Measurements from ENCODE around the gene ACTR5. TPM values are rescaled to one million over a fixed set of nuclear protein-coding genes. Genes with fewer than 3 reads are reported as not detected.

The ACTR5 gene
- total and polyA plus RNA-seq, 7 donors, result 3.8 to 9.3 (median 5.3) TPM

- Histone ChIP-seq H3K27ac (no peak overlapping the region), H3K9me3 (no peaks in the 10 kb centered on the region), H3K36me3 (ENCODE audit: insufficient read depth in 1 of 2, low read depth in 1 of 2) (no peaks in the 10 kb centered on the region), H3K27me3 (ENCODE audit: insufficient read depth in 3 of 3, low read length in 2 of 3) (peaks cover 0 to 64% (median 10%) of the 10 kb centered on the region in 3 donors), H3K4me3 (no peak overlapping the region), H3K4me1 (no peaks in the 10 kb centered on the region)
- ATAC-seq (no peak), DNase-seq (no peak)
- intact Hi-C loops (cut with DNase I), result no loop called here
- no peak for TF ChIP-seq CTCF (IDR thresholded peaks at IDR 0.05)
- WGBS, 3 donors, result 57 to 72% (median 64%) methylated on average over 3 of the region's 3 CpGs
These were observed 44.7 kb upstream of the ACTR5 start for GRCh38 chr20:38703526-38703925.

DNA sequence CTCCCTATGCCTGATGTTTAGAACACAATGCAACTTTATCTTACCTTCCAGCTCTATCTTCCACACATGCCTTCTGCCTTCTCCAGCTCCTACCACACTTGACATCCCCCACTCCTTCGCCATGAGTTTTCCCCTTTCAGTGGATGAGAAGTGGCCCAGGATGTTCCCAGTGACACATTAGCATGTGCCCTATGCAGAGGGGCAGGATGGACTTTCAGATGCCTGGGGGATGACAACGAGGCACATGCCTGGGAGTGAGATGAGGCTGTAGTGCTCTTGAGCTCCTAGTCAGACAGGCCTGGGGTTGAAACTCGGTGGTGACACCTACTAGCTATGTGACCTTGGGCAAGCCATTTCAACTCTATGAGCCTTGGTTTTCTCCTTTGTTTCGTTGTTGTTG lies 44.1 kb upstream of the ACTR5 start:
- ATAC-seq (no peak), DNase-seq (no peak)
- Histone ChIP-seq H3K4me1 (no peaks in the 10 kb centered on the region), H3K4me3 (no peak overlapping the region), H3K27me3 (ENCODE audit: insufficient read depth in 3 of 3, low read length in 2 of 3) (peaks cover 0 to 70% (median 10%) of the 10 kb centered on the region in 3 donors), H3K9me3 (no peaks in the 10 kb centered on the region), H3K27ac (no peak overlapping the region), H3K36me3 (ENCODE audit: insufficient read depth in 1 of 2, low read depth in 1 of 2) (no peaks in the 10 kb centered on the region)
- TF ChIP-seq CTCF (IDR thresholded peaks at IDR 0.05), result no peak
- intact Hi-C loops (cut with DNase I), result no loop called here
- 52 to 56% (median 54%) methylated on average over 4 of the region's 4 CpGs for WGBS, 3 donors

- Histone ChIP-seq H3K36me3 (ENCODE audit: insufficient read depth in 1 of 2, low read depth in 1 of 2) (no peaks in the 10 kb centered on the region), H3K4me1 (no peaks in the 10 kb centered on the region), H3K9me3 (no peaks in the 10 kb centered on the region), H3K4me3 (no peak overlapping the region), H3K27me3 (ENCODE audit: insufficient read depth in 3 of 3, low read length in 2 of 3) (peaks cover 0 to 52% (median 8%) of the 10 kb centered on the region in 3 donors), H3K27ac (no peak overlapping the region)
- DNase-seq (no peak), ATAC-seq (no peak)
- intact Hi-C loops (cut with DNase I), result no loop called here
- 5 to 10% (median 7%) methylated on average over 7 of the region's 7 CpGs for WGBS, 3 donors
- no peak for TF ChIP-seq CTCF (IDR thresholded peaks at IDR 0.05)
These were observed 41.8 kb upstream of the ACTR5 start for GRCh38 chr20:38706509-38706908.

DNA sequence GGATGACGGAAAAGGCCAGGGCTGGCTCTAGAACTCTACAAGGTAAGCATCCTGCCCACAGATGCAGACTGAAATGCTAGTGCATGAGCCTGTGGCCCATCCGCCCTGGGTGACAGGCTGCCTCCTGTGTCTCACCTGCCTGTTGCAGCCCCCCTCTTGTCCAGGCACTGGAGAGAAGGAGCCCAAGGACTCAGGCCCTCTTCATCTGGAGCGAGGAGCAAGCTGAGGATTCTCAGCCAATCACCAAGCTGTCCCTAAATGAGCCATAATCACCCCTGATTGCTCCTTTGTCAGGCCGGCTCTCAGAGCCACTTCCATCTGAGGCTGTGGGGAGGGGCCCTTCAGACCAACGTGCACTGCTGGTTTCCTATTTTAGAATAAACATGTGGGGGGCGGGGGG lies 34.0 kb upstream of the ACTR5 start:
- H3K36me3 ChIP-seq (ENCODE audit: insufficient read depth in 1 of 2, low read depth in 1 of 2), result no peaks in the 10 kb centered on the region
- WGBS, 3 donors, result 15 to 18% (median 15%) methylated on average over 6 of the region's 6 CpGs
- H3K4me3 ChIP-seq, result no peak overlapping the region
- H3K4me1 ChIP-seq, result no peaks in the 10 kb centered on the region
- H3K9me3 ChIP-seq, result no peaks in the 10 kb centered on the region
- intact Hi-C loops (cut with DNase I), result no loop called here
- H3K27me3 ChIP-seq (ENCODE audit: insufficient read depth in 3 of 3, low read length in 2 of 3), result peaks cover 0 to 57% (median 1%) of the 10 kb centered on the region in 3 donors
- ATAC-seq (no peak), DNase-seq (no peak)
- TF ChIP-seq CTCF (IDR thresholded peaks at IDR 0.05), result no peak
- no peak overlapping the region for H3K27ac ChIP-seq

DNA sequence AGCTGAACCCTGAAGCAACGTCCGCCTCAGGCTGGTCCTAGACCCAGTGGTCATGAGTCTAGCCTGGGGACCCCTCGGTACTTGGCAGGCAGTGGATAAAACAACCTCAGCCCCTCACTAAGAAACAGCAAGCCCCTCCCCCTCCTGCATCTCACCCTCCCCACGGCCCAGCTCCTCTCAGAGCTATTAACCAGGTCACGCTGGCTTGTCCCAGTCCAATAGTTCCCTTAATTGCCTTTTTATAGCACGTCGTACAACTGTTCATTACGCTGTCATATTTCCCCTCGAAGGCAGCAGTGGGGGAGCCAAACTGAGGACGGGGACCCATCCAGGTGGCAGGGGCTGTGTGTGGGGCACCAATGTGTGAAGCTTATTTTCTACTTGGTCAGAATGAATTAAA lies 32.6 kb upstream of the ACTR5 start:
- no peaks in the 10 kb centered on the region for H3K36me3 ChIP-seq (ENCODE audit: insufficient read depth in 1 of 2, low read depth in 1 of 2)
- DNase-seq (no peak), ATAC-seq (no peak)
- 10 to 14% (median 13%) methylated on average over 10 of the region's 10 CpGs for WGBS, 3 donors
- H3K4me1 ChIP-seq, result no peaks in the 10 kb centered on the region
- H3K27me3 ChIP-seq (ENCODE audit: insufficient read depth in 3 of 3, low read length in 2 of 3), result peaks cover 0 to 70% (median 11%) of the 10 kb centered on the region in 3 donors
- no peak overlapping the region for H3K27ac ChIP-seq
- H3K9me3 ChIP-seq, result no peaks in the 10 kb centered on the region
- intact Hi-C loops (cut with DNase I), result no loop called here
- no peak for TF ChIP-seq CTCF (IDR thresholded peaks at IDR 0.05)
- no peak overlapping the region for H3K4me3 ChIP-seq

All from psoas muscle (tissue), 8 donors.